Parathyroid adenoma (tissue), 2 donors: Measurements from ENCODE around the gene JPT2.

Source experiments
- H2AFZ ChIP-seq: fragments of 300-600 bp; sonication (generic); one replicate; pipeline ENCODE4 v1.7.0; 2017; ENCODE audit warnings: antibody characterized with exemption, mild to moderate bottlenecking
- H3K27ac ChIP-seq: fragments of 300-600 bp; sonication (generic); one replicate; pipeline ENCODE4 v1.7.0; 2017
- H3K27me3 ChIP-seq: fragments of 300-600 bp; sonication (generic); one replicate; pipeline ENCODE4 v1.7.0; 2017; ENCODE audit warnings: low read length; ENCODE audit not compliant: control insufficient read depth, insufficient read depth
- H3K36me3 ChIP-seq: fragments of 300-600 bp; sonication (generic); one replicate; pipeline ENCODE4 v1.7.0; 2017; ENCODE audit warnings: low read length; ENCODE audit not compliant: control insufficient read depth, insufficient read depth
- H3K4me1 ChIP-seq: fragments of 300-600 bp; sonication (generic); one replicate; pipeline ENCODE4 v1.7.0; 2017; ENCODE audit warnings: control low read depth
- H3K4me2 ChIP-seq: fragments of 300-600 bp; sonication (generic); one replicate; pipeline ENCODE4 v1.7.0; 2017; ENCODE audit warnings: low read length
- H3K4me3 ChIP-seq: fragments of 300-600 bp; sonication (generic); one replicate; pipeline ENCODE4 v1.7.0; 2017; ENCODE audit warnings: low read depth, low read length
- H3K79me2 ChIP-seq: fragments of 300-600 bp; sonication (generic); one replicate; pipeline ENCODE4 v1.7.0; 2017; ENCODE audit warnings: control low read depth
- H3K9ac ChIP-seq: fragments of 300-600 bp; sonication (generic); one replicate; pipeline ENCODE4 v1.7.0; 2017; ENCODE audit warnings: mild to moderate bottlenecking
- H3K9me3 ChIP-seq: fragments of 300-600 bp; sonication (generic); one replicate; pipeline ENCODE4 v1.7.0; 2017; ENCODE audit warnings: low read length; ENCODE audit not compliant: control insufficient read depth
- TF ChIP-seq, protein P1 (sequence below): fragments of 300-600 bp; sonication (generic); IDR thresholded peaks from one replicate; pipeline ENCODE4 v1.7.0; 2017; ENCODE audit warnings: antibody characterized with exemption, mild to moderate bottlenecking
- donor health status: primary hyperparathyroidism.

JPT2 gene

DNA sequence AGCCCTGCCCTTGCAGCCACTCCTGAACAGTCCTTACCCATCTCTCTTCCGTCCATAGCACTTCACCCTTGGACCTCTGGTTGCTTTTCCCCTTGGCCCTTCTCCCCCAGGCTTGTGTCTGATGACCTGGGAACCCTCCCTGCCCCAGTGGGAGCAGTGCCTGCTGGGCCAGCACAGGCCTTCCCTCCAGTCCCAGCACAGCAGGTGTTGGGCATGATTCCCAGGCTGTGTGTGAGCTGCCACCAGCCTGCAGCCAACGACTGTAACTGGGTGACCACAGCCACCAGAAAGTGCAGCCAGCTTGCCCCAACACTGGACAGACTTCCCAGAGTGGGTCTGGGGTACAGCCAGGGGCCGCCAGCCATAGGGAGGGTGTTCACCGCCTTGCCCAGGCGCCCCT, 35.9 kb upstream of the JPT2 start:
- H2AFZ ChIP-seq: no peak overlapping the region
- H3K36me3 ChIP-seq: no peaks in the 10 kb centered on the region
- no peak overlapping the region for H3K9ac ChIP-seq
- peaks cover 37% of the 10 kb centered on the region for H3K79me2 ChIP-seq
- TF ChIP-seq, protein P1, sequence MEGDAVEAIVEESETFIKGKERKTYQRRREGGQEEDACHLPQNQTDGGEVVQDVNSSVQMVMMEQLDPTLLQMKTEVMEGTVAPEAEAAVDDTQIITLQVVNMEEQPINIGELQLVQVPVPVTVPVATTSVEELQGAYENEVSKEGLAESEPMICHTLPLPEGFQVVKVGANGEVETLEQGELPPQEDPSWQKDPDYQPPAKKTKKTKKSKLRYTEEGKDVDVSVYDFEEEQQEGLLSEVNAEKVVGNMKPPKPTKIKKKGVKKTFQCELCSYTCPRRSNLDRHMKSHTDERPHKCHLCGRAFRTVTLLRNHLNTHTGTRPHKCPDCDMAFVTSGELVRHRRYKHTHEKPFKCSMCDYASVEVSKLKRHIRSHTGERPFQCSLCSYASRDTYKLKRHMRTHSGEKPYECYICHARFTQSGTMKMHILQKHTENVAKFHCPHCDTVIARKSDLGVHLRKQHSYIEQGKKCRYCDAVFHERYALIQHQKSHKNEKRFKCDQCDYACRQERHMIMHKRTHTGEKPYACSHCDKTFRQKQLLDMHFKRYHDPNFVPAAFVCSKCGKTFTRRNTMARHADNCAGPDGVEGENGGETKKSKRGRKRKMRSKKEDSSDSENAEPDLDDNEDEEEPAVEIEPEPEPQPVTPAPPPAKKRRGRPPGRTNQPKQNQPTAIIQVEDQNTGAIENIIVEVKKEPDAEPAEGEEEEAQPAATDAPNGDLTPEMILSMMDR: no peak
- H3K4me1 ChIP-seq: no peaks in the 10 kb centered on the region
- H3K27ac ChIP-seq: no peak overlapping the region
- H3K27me3 ChIP-seq: no peaks in the 10 kb centered on the region
- H3K9me3 ChIP-seq: no peaks in the 10 kb centered on the region
- H3K4me3 ChIP-seq: no peak overlapping the region
- H3K4me2 ChIP-seq: no peak overlapping the region

DNA sequence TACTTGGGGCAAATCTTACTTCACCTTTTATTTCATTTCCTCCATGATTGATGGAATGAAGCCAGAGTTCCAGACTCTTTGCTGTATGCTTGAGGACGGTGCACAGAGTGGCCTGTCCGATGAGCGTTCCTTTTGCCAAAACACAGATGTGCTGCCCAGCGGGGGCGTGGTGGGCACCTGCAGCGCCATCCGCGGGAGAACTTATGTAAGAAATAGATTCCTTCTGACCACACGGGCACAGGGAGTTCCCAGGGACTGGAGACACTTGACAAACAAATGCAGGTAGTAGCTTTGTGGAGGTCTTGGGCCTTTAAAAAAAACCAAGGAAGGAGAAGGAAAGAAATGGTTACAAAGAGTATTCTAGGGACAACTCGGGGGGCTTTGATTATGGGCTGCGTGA, 35.3 kb upstream of the JPT2 start:
- Histone ChIP-seq H3K9ac (no peak overlapping the region), H3K27me3 (no peaks in the 10 kb centered on the region), H3K36me3 (no peaks in the 10 kb centered on the region), H3K27ac (no peak overlapping the region), H3K4me2 (no peak overlapping the region), H3K79me2 (peaks cover 33% of the 10 kb centered on the region), H3K9me3 (no peaks in the 10 kb centered on the region), H3K4me1 (no peaks in the 10 kb centered on the region), H2AFZ (no peak overlapping the region), H3K4me3 (no peak overlapping the region)
- TF ChIP-seq, protein P1: no peak

DNA sequence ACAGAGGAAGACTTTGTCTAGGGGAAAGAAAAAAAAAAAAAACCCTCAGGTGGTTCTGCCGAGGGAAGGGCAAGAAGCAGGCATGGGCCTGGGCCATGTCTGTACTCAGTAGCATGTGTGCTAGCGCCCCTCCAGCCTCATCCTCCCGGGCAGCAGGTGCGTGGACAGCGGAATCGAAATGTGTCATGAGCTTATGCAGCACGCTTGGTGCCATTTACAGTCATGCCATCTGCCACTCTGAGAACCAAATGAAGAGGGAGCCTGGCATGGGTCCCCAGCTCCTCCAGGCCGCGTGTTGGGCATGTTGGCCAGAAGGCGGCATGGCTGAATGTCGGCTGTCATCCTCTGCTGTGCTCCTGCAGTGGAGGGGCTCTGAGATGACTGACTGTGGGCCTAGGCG, 34.6 kb upstream of the JPT2 start:
- Histone ChIP-seq H3K27ac (no peak overlapping the region), H3K27me3 (no peaks in the 10 kb centered on the region), H3K4me2 (no peak overlapping the region), H3K79me2 (peaks cover 31% of the 10 kb centered on the region), H3K9ac (no peak overlapping the region), H3K36me3 (no peaks in the 10 kb centered on the region), H3K4me3 (no peak overlapping the region), H2AFZ (no peak overlapping the region), H3K4me1 (no peaks in the 10 kb centered on the region), H3K9me3 (no peaks in the 10 kb centered on the region)
- TF ChIP-seq, protein P1: no peak

DNA sequence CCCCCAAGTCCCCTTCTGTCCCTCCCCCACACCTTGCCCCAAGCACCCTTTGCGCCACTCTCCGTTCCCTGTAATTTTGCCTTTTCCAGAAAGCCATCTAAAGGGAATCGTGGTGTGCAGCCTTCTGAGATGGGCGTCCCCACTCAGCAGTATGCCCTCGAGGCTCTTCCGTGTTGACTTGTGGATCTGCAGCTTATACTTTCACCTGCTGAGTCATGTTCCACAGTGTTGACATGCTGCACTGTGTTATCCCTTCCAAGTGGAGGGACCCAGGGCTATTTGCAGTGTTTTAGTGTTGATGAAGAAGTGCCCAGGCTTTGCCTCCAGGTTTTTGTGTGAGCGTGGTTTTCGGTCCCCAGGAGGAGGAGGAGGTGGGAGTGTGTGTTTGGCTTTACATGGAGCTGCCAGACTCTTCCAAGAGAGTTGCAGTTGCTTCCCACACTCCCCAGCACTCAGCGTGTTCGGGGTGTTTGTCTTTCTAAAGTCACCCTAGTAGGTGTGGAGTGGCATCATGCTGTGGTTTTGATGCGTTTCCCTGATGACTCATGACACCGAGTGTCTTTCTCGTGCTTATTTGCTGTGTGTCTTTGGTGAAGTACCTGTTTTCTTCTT, 32.1 kb upstream of the JPT2 start:
- H2AFZ ChIP-seq: no peak overlapping the region
- H3K9me3 ChIP-seq: no peaks in the 10 kb centered on the region
- TF ChIP-seq, protein P1: no peak
- no peak overlapping the region for H3K4me2 ChIP-seq
- no peak overlapping the region for H3K4me3 ChIP-seq
- H3K27ac ChIP-seq: no peak overlapping the region
- no peaks in the 10 kb centered on the region for H3K36me3 ChIP-seq
- H3K27me3 ChIP-seq: no peaks in the 10 kb centered on the region
- no peaks in the 10 kb centered on the region for H3K4me1 ChIP-seq
- H3K79me2 ChIP-seq: peaks cover 35% of the 10 kb centered on the region
- no peak overlapping the region for H3K9ac ChIP-seq

DNA sequence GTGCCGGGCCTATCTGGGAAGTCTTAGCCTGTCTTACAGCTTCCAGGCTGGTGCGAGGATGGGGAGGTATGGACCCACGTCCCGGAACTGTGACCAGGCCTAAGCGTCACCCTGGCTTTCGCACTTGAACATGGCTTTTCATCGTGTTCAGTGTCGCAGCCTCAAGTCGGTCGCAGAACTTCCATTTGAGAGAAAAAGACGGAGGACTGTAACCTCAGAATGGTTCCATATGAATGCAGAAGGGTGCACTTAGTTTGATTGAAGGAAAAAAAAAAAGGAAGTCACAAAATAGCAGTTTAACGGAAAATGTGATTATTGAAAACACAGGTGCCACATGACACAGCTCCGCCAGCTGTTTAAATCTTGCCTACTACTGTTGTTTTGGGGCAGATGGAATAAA, 30.2 kb upstream of the JPT2 start:
- H3K27me3 ChIP-seq: no peaks in the 10 kb centered on the region
- H3K4me3 ChIP-seq: no peak overlapping the region
- H2AFZ ChIP-seq: no peak overlapping the region
- TF ChIP-seq, protein P1: no peak
- H3K79me2 ChIP-seq: peaks cover 27% of the 10 kb centered on the region
- H3K4me1 ChIP-seq: no peaks in the 10 kb centered on the region
- no peak overlapping the region for H3K4me2 ChIP-seq
- no peak overlapping the region for H3K27ac ChIP-seq
- H3K36me3 ChIP-seq: no peaks in the 10 kb centered on the region
- H3K9ac ChIP-seq: no peak overlapping the region
- H3K9me3 ChIP-seq: no peaks in the 10 kb centered on the region
